Activated T-cell treated with anti-CD3 and anti-CD28 coated beads, Interleukin-2, amount 50 U/mL, for 72 hours (primary cell): ENCODE results near the gene CSNK1A1. TPM values are rescaled to one million over a fixed set of nuclear protein-coding genes. Genes with fewer than 3 reads are reported as not detected.
"Not testable (repeated sequence)": the region's sequence is repeated elsewhere in the genome, so short reads cannot be mapped to it uniquely, and the experiment has no call there.

Experiments used
- ATAC-seq, 2 donors: fragments of 150-1000 bp; cut with Tn5 transposase; replicated peaks in 1 of 2; 2 replicates each; pipeline ENCODE4 v1.10.0; 2021; ENCODE audit warnings: moderate library complexity in 2 of 2, mild to moderate bottlenecking in 1 of 2
- DNase-seq, 2 donors: peaks; one replicate each; pipeline ENCODE4 v3.0.0; 2021 to 2022; ENCODE audit warnings: mixed read lengths in 1 of 2
- H3K27ac Mint-ChIP-seq: one replicate; pipeline ENCODE4 v1.8.0; 2022; ENCODE audit warnings: mild to moderate bottlenecking, moderate library complexity, mixed read lengths
- H3K27me3 Mint-ChIP-seq: one replicate; pipeline ENCODE4 v1.8.0; 2022; ENCODE audit warnings: low read depth, mixed read lengths
- H3K36me3 Mint-ChIP-seq, 2 donors: one replicate each; pipeline ENCODE4 v1.8.0; 2022; ENCODE audit warnings: mixed read lengths in 2 of 2, mild to moderate bottlenecking in 1 of 2; ENCODE audit not compliant: insufficient read depth in 2 of 2
- H3K4me1 Mint-ChIP-seq: one replicate; pipeline ENCODE4 v1.8.0; 2022; ENCODE audit warnings: low read depth, mixed read lengths
- H3K4me3 Mint-ChIP-seq, 2 donors: one replicate each; pipeline ENCODE4 v1.8.0; 2022; ENCODE audit warnings: mild to moderate bottlenecking in 2 of 2, mixed read lengths in 2 of 2, moderate library complexity in 2 of 2
- H3K9me3 Mint-ChIP-seq, 2 donors: one replicate each; pipeline ENCODE4 v1.8.0; 2022; ENCODE audit warnings: mixed read lengths in 2 of 2
- total RNA-seq, 2 donors: library from RNA; stranded (reverse); gene quantifications; one replicate each; pipeline ENCODE4 v1.2.3, GENCODE V29; 2022

Gene CSNK1A1
- total RNA-seq, 2 donors from 2014 or later, result 176 to 209 TPM

- no peaks in the 10 kb centered on the region for H3K27me3 Mint-ChIP-seq
- peaks cover 0 to 2% of the 10 kb centered on the region in 2 donors for H3K9me3 Mint-ChIP-seq
- H3K27ac Mint-ChIP-seq, result no peak overlapping the region
- ATAC-seq (no peak), DNase-seq (no peak)
- H3K4me3 Mint-ChIP-seq, result no peak overlapping the region
- no peaks in the 10 kb centered on the region for H3K4me1 Mint-ChIP-seq
- no peaks in the 10 kb centered on the region for H3K36me3 Mint-ChIP-seq
Measured at GRCh38 chr5:149448831-149449714, 102.2 kb downstream of the CSNK1A1 start.

- Mint-ChIP-seq H3K27me3 (no peaks in the 10 kb centered on the region), H3K9me3 (peaks cover 0 to 2% of the 10 kb centered on the region in 2 donors), H3K36me3 (no peaks in the 10 kb centered on the region), H3K27ac (no peak overlapping the region), H3K4me3 (no peak overlapping the region), H3K4me1 (no peaks in the 10 kb centered on the region)
- ATAC-seq, result no peak
- no peak for DNase-seq
Measured at GRCh38 chr5:149448431-149448830, 102.8 kb downstream of the CSNK1A1 start.

GRCh38 chr5:149447373-149448367, 103.6 kb downstream of the CSNK1A1 start:
- Mint-ChIP-seq H3K4me3 (no peak overlapping the region), H3K27ac (no peak overlapping the region), H3K4me1 (no peaks in the 10 kb centered on the region), H3K9me3 (peaks cover 0 to 2% of the 10 kb centered on the region in 2 donors), H3K36me3 (no peaks in the 10 kb centered on the region), H3K27me3 (no peaks in the 10 kb centered on the region)
- no peak for DNase-seq
- ATAC-seq, result no peak

- not testable (repeated sequence) for H3K27ac Mint-ChIP-seq, H3K27me3 Mint-ChIP-seq, H3K4me3 Mint-ChIP-seq, H3K9me3 Mint-ChIP-seq, H3K4me1 Mint-ChIP-seq, DNase-seq, H3K36me3 Mint-ChIP-seq, ATAC-seq
Measured at GRCh38 chr5:149446794-149447193, 104.4 kb downstream of the CSNK1A1 start.

- DNase-seq, result no peak
- H3K27me3 Mint-ChIP-seq, result no peaks in the 10 kb centered on the region
- no peak for ATAC-seq
- H3K27ac Mint-ChIP-seq, result no peak overlapping the region
- peaks cover 5% of the 10 kb centered on the region for H3K4me1 Mint-ChIP-seq
- H3K9me3 Mint-ChIP-seq, result peaks cover 0 to 2% of the 10 kb centered on the region in 2 donors
- no peak overlapping the region for H3K4me3 Mint-ChIP-seq
- H3K36me3 Mint-ChIP-seq, result no peaks in the 10 kb centered on the region
Measured at GRCh38 chr5:149445739-149446369, 105.4 kb downstream of the CSNK1A1 start.

GRCh38 chr5:149445343-149445738, 105.9 kb downstream of the CSNK1A1 start:
- Mint-ChIP-seq H3K27me3 (no peaks in the 10 kb centered on the region), H3K36me3 (no peaks in the 10 kb centered on the region), H3K4me3 (no peak overlapping the region), H3K4me1 (peaks cover 5% of the 10 kb centered on the region), H3K9me3 (peaks cover 0 to 2% of the 10 kb centered on the region in 2 donors), H3K27ac (no peak overlapping the region)
- no peak for ATAC-seq
- no peak for DNase-seq

GRCh38 chr5:149444430-149444829, 106.8 kb downstream of the CSNK1A1 start:
- not testable (repeated sequence) for H3K9me3 Mint-ChIP-seq, H3K36me3 Mint-ChIP-seq, H3K4me3 Mint-ChIP-seq, H3K27ac Mint-ChIP-seq, ATAC-seq, DNase-seq, H3K27me3 Mint-ChIP-seq
- H3K4me1 Mint-ChIP-seq, result peaks cover 14% of the 10 kb centered on the region

GRCh38 chr5:149443210-149443609, 108.0 kb downstream of the CSNK1A1 start:
- H3K27me3 Mint-ChIP-seq, result no peaks in the 10 kb centered on the region
- H3K36me3 Mint-ChIP-seq, result no peaks in the 10 kb centered on the region
- H3K4me3 Mint-ChIP-seq, result no peak overlapping the region
- DNase-seq (no peak), ATAC-seq (no peak)
- H3K27ac Mint-ChIP-seq, result no peak overlapping the region
- peaks cover 0 to 2% of the 10 kb centered on the region in 2 donors for H3K9me3 Mint-ChIP-seq
- peaks cover 18% of the 10 kb centered on the region for H3K4me1 Mint-ChIP-seq

- Mint-ChIP-seq H3K27me3 (no peaks in the 10 kb centered on the region), H3K27ac (no peak overlapping the region), H3K4me1 (peaks cover 21% of the 10 kb centered on the region), H3K9me3 (peaks cover 0 to 2% of the 10 kb centered on the region in 2 donors), H3K4me3 (no peak overlapping the region), H3K36me3 (no peaks in the 10 kb centered on the region)
- peak; percentile 74 to 81 for DNase-seq
- ATAC-seq, result peak; percentile 82 to 83
Measured at GRCh38 chr5:149442563-149443182, 108.6 kb downstream of the CSNK1A1 start.

Other genes starting within 250 kb of the CSNK1A1 start
- gene GRPEL2, start 205.9 kb downstream of the CSNK1A1 start, total RNA-seq, result 10 to 100 TPM; 39.6 to 42.7 TPM
- 10 to 100 TPM; 18.2 to 24.4 TPM for gene PCYOX1L, start 193.4 kb downstream of the CSNK1A1 start, total RNA-seq
- not detected for gene IL17B, start 172.1 kb downstream of the CSNK1A1 start, total RNA-seq
- 1 to 10 TPM; 1.6 to 3.7 TPM for gene ARHGEF37, start 30.1 kb upstream of the CSNK1A1 start, total RNA-seq
- 1 to 10 TPM; 3.1 to 5.2 TPM for gene PPARGC1B, start 178.9 kb upstream of the CSNK1A1 start, total RNA-seq